Stimulated activated CD4-positive, alpha-beta T cell treated with anti-CD3 and anti-CD28 coated beads, Interleukin-12 subunit alpha, Interleukin-12 subunit beta, amount 100 ng/mL, for 48 hours (primary cell): Measurements from ENCODE around the gene LTBP2.

Experiments used
- DNase-seq, 3 donors: peaks; one replicate each; pipeline ENCODE4 v3.0.0-alpha.2; 2020; ENCODE audit warnings: low read depth in 2 of 3, low spot score in 1 of 3

The LTBP2 gene

GRCh38 chr14:74510223-74510931 lies 101.7 kb downstream of the LTBP2 start:
- DNase-seq: no peak

- DNase-seq: no peak
Observed at GRCh38 chr14:74509587-74510222, 102.3 kb downstream of the LTBP2 start.

GRCh38 chr14:74508844-74509428 lies 103.1 kb downstream of the LTBP2 start:
- no peak for DNase-seq

- no peak for DNase-seq
Observed at GRCh38 chr14:74508292-74508731, 103.7 kb downstream of the LTBP2 start.

- DNase-seq: no peak
Observed at GRCh38 chr14:74507840-74508239, 104.2 kb downstream of the LTBP2 start.

GRCh38 chr14:74507085-74507484 lies 105.0 kb downstream of the LTBP2 start:
- DNase-seq: no peak

GRCh38 chr14:74506411-74506851 lies 105.6 kb downstream of the LTBP2 start:
- no peak for DNase-seq

GRCh38 chr14:74505831-74506230 lies 106.2 kb downstream of the LTBP2 start:
- DNase-seq: no peak

- DNase-seq: no peak
Observed at GRCh38 chr14:74504874-74505720, 106.9 kb downstream of the LTBP2 start.

GRCh38 chr14:74504412-74504811 lies 107.6 kb downstream of the LTBP2 start:
- no peak for DNase-seq

- no peak for DNase-seq
Observed at GRCh38 chr14:74503938-74504335, 108.1 kb downstream of the LTBP2 start.

- no peak for DNase-seq
Observed at GRCh38 chr14:74503291-74503937, 108.6 kb downstream of the LTBP2 start.

- DNase-seq: no peak
Observed at GRCh38 chr14:74502236-74503019, 109.6 kb downstream of the LTBP2 start.

- DNase-seq: no peak
Observed at GRCh38 chr14:74501691-74502090, 110.3 kb downstream of the LTBP2 start.

- no peak for DNase-seq
Observed at GRCh38 chr14:74501135-74501614, 110.9 kb downstream of the LTBP2 start.

- no peak for DNase-seq
Observed at GRCh38 chr14:74500417-74501134, 111.5 kb downstream of the LTBP2 start.

GRCh38 chr14:74495356-74495755 lies 116.7 kb downstream of the LTBP2 start:
- DNase-seq: no peak

- DNase-seq: peak; percentile 99 to 100 (median 99)
Observed at GRCh38 chr14:74493343-74494261, 118.4 kb downstream of the LTBP2 start, which contains the start of gene ISCA2. Gene ISCA2 (plus strand): TSS chr14:74493765. CDS start chr14:74493775, 10 bp downstream.
